GM19324 (cell line): ENCODE results near the gene TSPAN16.
"Not testable (repeated sequence)": the region's sequence is repeated elsewhere in the genome, so short reads cannot be mapped to it uniquely, and the experiment has no call there.

Experiments
- ATAC-seq: cut with Tn5 transposase; IDR thresholded peaks from one replicate; pipeline ENCODE4 v1.9.1; 2021; ENCODE audit warnings: mild to moderate bottlenecking, moderate library complexity; ENCODE audit not compliant: unreplicated experiment, low FRiP score

TSPAN16 gene

GRCh38 chr19:11339254-11340098, 43.5 kb downstream of the TSPAN16 start, which contains the start of gene RAB3D:
TSS of gene RAB3D (minus strand) at chr19:11339657. CDS start at chr19:11337399, 2,258 bp downstream.
- ATAC-seq = peak; percentile 78

GRCh38 chr19:11340099-11340467, 44.1 kb downstream of the TSPAN16 start:
- not testable (repeated sequence) for ATAC-seq

- no peak for ATAC-seq
Observed at GRCh38 chr19:11342429-11342828, 46.5 kb downstream of the TSPAN16 start.

- ATAC-seq = no peak
Observed at GRCh38 chr19:11345122-11345803, 49.3 kb downstream of the TSPAN16 start.

GRCh38 chr19:11346104-11346940, 50.4 kb downstream of the TSPAN16 start, which contains the start of the genes CCDC159 and TMEM205:
TSS of gene CCDC159 (plus strand) at chr19:11346519. CDS start at chr19:11346607, 88 bp downstream.
TSS of gene TMEM205 (minus strand) at chr19:11346268. CDS start at chr19:11345619, 649 bp downstream.
- ATAC-seq = peak; percentile 94

GRCh38 chr19:11347546-11348039, 51.6 kb downstream of the TSPAN16 start:
- ATAC-seq = no peak

GRCh38 chr19:11349171-11349570, 53.2 kb downstream of the TSPAN16 start:
- no peak for ATAC-seq

GRCh38 chr19:11354102-11354501, 58.1 kb downstream of the TSPAN16 start:
- not testable (repeated sequence) for ATAC-seq

- ATAC-seq = peak; percentile 43
Observed at GRCh38 chr19:11355160-11356073, 59.5 kb downstream of the TSPAN16 start, which contains the start of gene PLPPR2. TSS of gene PLPPR2 (plus strand) at chr19:11355432. CDS start at chr19:11357674, 2,242 bp downstream.

GRCh38 chr19:11356074-11356397, 60.1 kb downstream of the TSPAN16 start:
- ATAC-seq = no peak

- ATAC-seq = no peak
Observed at GRCh38 chr19:11356676-11357550, 61.0 kb downstream of the TSPAN16 start.

GRCh38 chr19:11359421-11359820, 63.5 kb downstream of the TSPAN16 start:
- no peak for ATAC-seq

- no peak for ATAC-seq
Observed at GRCh38 chr19:11361037-11361770, 65.2 kb downstream of the TSPAN16 start.

- no peak for ATAC-seq
Observed at GRCh38 chr19:11361771-11362731, 66.1 kb downstream of the TSPAN16 start.

GRCh38 chr19:11363881-11364280, 67.9 kb downstream of the TSPAN16 start:
- no peak for ATAC-seq

- no peak for ATAC-seq
Observed at GRCh38 chr19:11364296-11364904, 68.4 kb downstream of the TSPAN16 start.
